ENCODE results near the gene UGT1A9.

The UGT1A9 gene

GRCh38 chr2:233821196-233821595, 149.5 kb downstream of the UGT1A9 start:
- ChIA-PET CTCF (no interaction called here), POLR2A (no interaction called here)
- no peak overlapping the region for H3K27ac ChIP-seq (ENCODE audit: insufficient read depth in 1 of 2, low read depth in 1 of 2, low read length in 2 of 2, poor library complexity in 1 of 2, severe bottlenecking in 2 of 2)
- H3K27me3 ChIP-seq (replicated peaks in 2 of 5; ENCODE audit: control insufficient read depth in 4 of 5, insufficient read depth in 5 of 5, low read length in 4 of 5) = no peaks in the 10 kb centered on the region
- DNase-seq = no peak
- H3K4me1 ChIP-seq (ENCODE audit: control extremely low read depth in 1 of 4, control insufficient read depth in 4 of 4, insufficient read depth in 4 of 4, low read length in 3 of 4) = no peaks in the 10 kb centered on the region
- WGBS (ENCODE audit: insufficient coverage) = 100% methylated on average over 3 of the region's 3 CpGs
- H3K4me3 ChIP-seq (ENCODE audit: control insufficient read depth in 1 of 7, extremely low read depth in 1 of 7, insufficient read depth in 4 of 7, low read depth in 2 of 7, low read length in 6 of 7) = no peak overlapping the region
- no peaks in the 10 kb centered on the region for H3K36me3 ChIP-seq (ENCODE audit: control insufficient read depth in 4 of 4, insufficient read depth in 4 of 4, low read length in 3 of 4)
- H3K9me3 ChIP-seq (ENCODE audit: control extremely low read depth in 1 of 5, control insufficient read depth in 4 of 5, insufficient read depth in 2 of 5, low read depth in 1 of 5, low read length in 4 of 5) = no peaks in the 10 kb centered on the region

DNA sequence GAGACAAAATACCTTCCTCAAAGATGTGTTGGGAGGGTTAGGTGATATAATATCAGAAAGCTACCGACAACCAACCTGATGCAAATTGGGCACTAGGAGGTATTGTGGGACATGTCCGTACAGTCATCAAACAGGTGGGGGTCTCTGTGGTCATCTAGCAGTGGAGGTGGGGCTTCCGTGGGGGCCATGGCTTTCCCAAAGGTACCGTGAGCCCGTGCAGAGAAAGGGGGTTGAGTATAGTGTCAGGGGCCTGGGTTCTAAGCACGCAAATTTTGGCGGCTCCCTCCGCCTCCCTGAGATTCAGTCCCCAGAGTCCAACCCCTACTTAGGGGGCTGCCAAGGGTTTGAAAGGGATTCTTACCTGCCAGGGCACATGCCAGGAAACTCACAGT, 150.0 kb downstream of the UGT1A9 start:
- no peak for DNase-seq
- ChIA-PET CTCF (no interaction called here), POLR2A (no interaction called here)
- Histone ChIP-seq H3K4me3 (ENCODE audit: control insufficient read depth in 1 of 7, extremely low read depth in 1 of 7, insufficient read depth in 4 of 7, low read depth in 2 of 7, low read length in 6 of 7) (no peak overlapping the region), H3K27ac (ENCODE audit: insufficient read depth in 1 of 2, low read depth in 1 of 2, low read length in 2 of 2, poor library complexity in 1 of 2, severe bottlenecking in 2 of 2) (no peak overlapping the region), H3K4me1 (ENCODE audit: control extremely low read depth in 1 of 4, control insufficient read depth in 4 of 4, insufficient read depth in 4 of 4, low read length in 3 of 4) (no peaks in the 10 kb centered on the region), H3K9me3 (ENCODE audit: control extremely low read depth in 1 of 5, control insufficient read depth in 4 of 5, insufficient read depth in 2 of 5, low read depth in 1 of 5, low read length in 4 of 5) (no peaks in the 10 kb centered on the region), H3K27me3 (replicated peaks in 2 of 5; ENCODE audit: control insufficient read depth in 4 of 5, insufficient read depth in 5 of 5, low read length in 4 of 5) (no peaks in the 10 kb centered on the region), H3K36me3 (ENCODE audit: control insufficient read depth in 4 of 4, insufficient read depth in 4 of 4, low read length in 3 of 4) (no peaks in the 10 kb centered on the region)
- 94% methylated on average over 5 of the region's 8 CpGs for WGBS (ENCODE audit: insufficient coverage)

GRCh38 chr2:233822101-233822771, 150.5 kb downstream of the UGT1A9 start:
- Histone ChIP-seq H3K9me3 (ENCODE audit: control extremely low read depth in 1 of 5, control insufficient read depth in 4 of 5, insufficient read depth in 2 of 5, low read depth in 1 of 5, low read length in 4 of 5) (no peaks in the 10 kb centered on the region), H3K4me3 (ENCODE audit: control insufficient read depth in 1 of 7, extremely low read depth in 1 of 7, insufficient read depth in 4 of 7, low read depth in 2 of 7, low read length in 6 of 7) (no peak overlapping the region), H3K27me3 (replicated peaks in 2 of 5; ENCODE audit: control insufficient read depth in 4 of 5, insufficient read depth in 5 of 5, low read length in 4 of 5) (no peaks in the 10 kb centered on the region), H3K36me3 (ENCODE audit: control insufficient read depth in 4 of 4, insufficient read depth in 4 of 4, low read length in 3 of 4) (no peaks in the 10 kb centered on the region), H3K27ac (ENCODE audit: insufficient read depth in 1 of 2, low read depth in 1 of 2, low read length in 2 of 2, poor library complexity in 1 of 2, severe bottlenecking in 2 of 2) (no peak overlapping the region), H3K4me1 (ENCODE audit: control extremely low read depth in 1 of 4, control insufficient read depth in 4 of 4, insufficient read depth in 4 of 4, low read length in 3 of 4) (no peaks in the 10 kb centered on the region)
- CTCF ChIA-PET = no interaction called here
- WGBS (ENCODE audit: insufficient coverage) = 91% methylated on average over 21 of the region's 21 CpGs
- POLR2A ChIA-PET = no interaction called here
- DNase-seq = no peak

Data from common myeloid progenitor, CD34-positive (primary cell).